Measurements from ENCODE around the gene AP2A2.
A peak's percentile ranks its signal among the peaks of the same experiment; 100 is the strongest.

Gene AP2A2

GRCh38 chr11:995044-995751 lies 69.5 kb downstream of the AP2A2 start:
- peak in 1 of 56 donors; percentile 25 for DNase-seq

- DNase-seq, result peak in 15 of 56 donors; percentile 6 to 53 (median 35)
Measured at GRCh38 chr11:995752-996420, 70.2 kb downstream of the AP2A2 start.

- DNase-seq, result no peak
Measured at GRCh38 chr11:996681-997080, 71.0 kb downstream of the AP2A2 start.

- DNase-seq, result no peak
Measured at GRCh38 chr11:997907-998306, 72.2 kb downstream of the AP2A2 start.

GRCh38 chr11:999009-999408 lies 73.3 kb downstream of the AP2A2 start:
- DNase-seq, result no peak

GRCh38 chr11:1000357-1001278 lies 74.9 kb downstream of the AP2A2 start:
- DNase-seq, result no peak

- DNase-seq, result no peak
Measured at GRCh38 chr11:1001617-1002405, 76.1 kb downstream of the AP2A2 start.

GRCh38 chr11:1002406-1002984 lies 76.8 kb downstream of the AP2A2 start:
- DNase-seq, result no peak

- no peak for DNase-seq
Measured at GRCh38 chr11:1003159-1003558, 77.5 kb downstream of the AP2A2 start.

- no peak for DNase-seq
Measured at GRCh38 chr11:1005928-1006327, 80.3 kb downstream of the AP2A2 start.

GRCh38 chr11:1006762-1007161 lies 81.1 kb downstream of the AP2A2 start:
- DNase-seq, result peak in 27 of 56 donors; percentile 5 to 75 (median 25)

- DNase-seq, result no peak
Measured at GRCh38 chr11:1007279-1007678, 81.6 kb downstream of the AP2A2 start.

- no peak for DNase-seq
Measured at GRCh38 chr11:1008001-1008802, 82.5 kb downstream of the AP2A2 start.

- DNase-seq, result no peak
Measured at GRCh38 chr11:1008803-1009145, 83.1 kb downstream of the AP2A2 start.

- DNase-seq, result no peak
Measured at GRCh38 chr11:1009371-1009770, 83.7 kb downstream of the AP2A2 start.

GRCh38 chr11:1009991-1010390 lies 84.3 kb downstream of the AP2A2 start:
- no peak for DNase-seq

- no peak for DNase-seq
Measured at GRCh38 chr11:1010551-1011319, 85.1 kb downstream of the AP2A2 start.

GRCh38 chr11:1011320-1011698 lies 85.6 kb downstream of the AP2A2 start:
- DNase-seq, result no peak

GRCh38 chr11:1012291-1012690 lies 86.6 kb downstream of the AP2A2 start:
- DNase-seq, result no peak

All from nucleus accumbens (tissue), 56 donors.